Measurements from ENCODE around the gene CLIC5.

CLIC5 gene

GRCh38 chr6:45902984-45903383 lies 112.7 kb downstream of the CLIC5 start:
- H3K27ac ChIP-seq = no peak overlapping the region
- no peak for TF ChIP-seq ZFX (IDR thresholded peaks at IDR 0.05)
- TF ChIP-seq, protein P1, sequence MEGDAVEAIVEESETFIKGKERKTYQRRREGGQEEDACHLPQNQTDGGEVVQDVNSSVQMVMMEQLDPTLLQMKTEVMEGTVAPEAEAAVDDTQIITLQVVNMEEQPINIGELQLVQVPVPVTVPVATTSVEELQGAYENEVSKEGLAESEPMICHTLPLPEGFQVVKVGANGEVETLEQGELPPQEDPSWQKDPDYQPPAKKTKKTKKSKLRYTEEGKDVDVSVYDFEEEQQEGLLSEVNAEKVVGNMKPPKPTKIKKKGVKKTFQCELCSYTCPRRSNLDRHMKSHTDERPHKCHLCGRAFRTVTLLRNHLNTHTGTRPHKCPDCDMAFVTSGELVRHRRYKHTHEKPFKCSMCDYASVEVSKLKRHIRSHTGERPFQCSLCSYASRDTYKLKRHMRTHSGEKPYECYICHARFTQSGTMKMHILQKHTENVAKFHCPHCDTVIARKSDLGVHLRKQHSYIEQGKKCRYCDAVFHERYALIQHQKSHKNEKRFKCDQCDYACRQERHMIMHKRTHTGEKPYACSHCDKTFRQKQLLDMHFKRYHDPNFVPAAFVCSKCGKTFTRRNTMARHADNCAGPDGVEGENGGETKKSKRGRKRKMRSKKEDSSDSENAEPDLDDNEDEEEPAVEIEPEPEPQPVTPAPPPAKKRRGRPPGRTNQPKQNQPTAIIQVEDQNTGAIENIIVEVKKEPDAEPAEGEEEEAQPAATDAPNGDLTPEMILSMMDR (conservative IDR thresholded peaks at IDR 0.05) = no peak

- H3K27ac ChIP-seq = no peak overlapping the region
These were observed 113.7 kb downstream of the CLIC5 start for GRCh38 chr6:45901767-45902650.

DNA sequence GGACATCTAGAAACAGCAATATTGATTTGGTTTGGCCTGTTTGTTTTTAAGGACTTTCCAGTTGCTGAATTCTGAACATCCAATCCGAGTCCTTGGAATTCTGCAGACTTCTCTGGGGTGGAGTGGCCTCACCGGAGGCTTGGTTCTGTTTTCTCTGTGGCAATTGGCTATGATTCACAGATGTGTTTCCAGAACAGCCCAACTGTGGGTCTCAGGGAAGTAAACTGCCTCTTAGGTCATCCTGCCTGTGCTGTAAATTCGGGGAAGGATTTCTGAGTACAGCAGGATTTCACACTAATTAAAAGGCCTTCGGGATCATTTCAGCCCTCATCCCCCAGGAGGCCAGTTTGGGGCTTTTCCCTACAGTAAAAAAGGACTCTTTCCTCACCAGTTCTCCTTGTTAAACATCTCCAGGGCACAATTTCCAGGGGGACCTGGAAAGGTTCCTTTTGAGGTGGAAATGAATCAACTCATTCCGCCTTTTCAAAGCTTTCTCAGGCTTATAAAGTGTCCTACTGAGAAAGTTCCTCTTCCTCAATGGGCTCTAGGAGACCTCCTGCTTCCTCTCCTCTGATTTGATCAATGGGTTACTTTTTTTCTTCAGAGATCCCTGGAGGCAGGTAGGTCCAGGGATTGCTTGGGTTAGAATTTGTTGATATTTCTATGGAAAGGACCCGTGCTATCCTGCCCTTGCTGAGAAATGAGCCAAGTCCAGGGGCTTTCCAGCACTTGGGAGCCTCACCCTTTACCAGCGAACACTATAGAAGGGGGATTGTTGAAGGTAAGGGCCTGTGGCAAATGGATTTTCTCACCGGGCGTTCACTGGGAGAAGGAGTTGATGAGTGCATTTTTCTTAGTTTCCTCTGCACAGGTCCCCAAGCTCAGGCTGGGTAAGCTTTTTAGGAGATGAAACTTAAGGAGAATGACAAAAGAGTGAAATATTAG lies 114.6 kb downstream of the CLIC5 start:
- no peak overlapping the region for H3K27ac ChIP-seq
- no peak for TF ChIP-seq ZFX (IDR thresholded peaks at IDR 0.05)
- TF ChIP-seq, protein P1 (conservative IDR thresholded peaks at IDR 0.05) = no peak

More at GRCh38 chr6:45901767-45902650, 113.7 kb downstream of the CLIC5 start:
- TF ChIP-seq ZFX (IDR thresholded peaks at IDR 0.05) = no peak
- TF ChIP-seq, protein P1 (conservative IDR thresholded peaks at IDR 0.05) = no peak

GRCh38 chr6:45899683-45899946 lies 116.0 kb downstream of the CLIC5 start:
- no peak overlapping the region for H3K27ac ChIP-seq
- TF ChIP-seq ZFX (IDR thresholded peaks at IDR 0.05) = no peak
- TF ChIP-seq, protein P1 (conservative IDR thresholded peaks at IDR 0.05) = no peak

GRCh38 chr6:45898941-45899682 lies 116.5 kb downstream of the CLIC5 start:
- H3K27ac ChIP-seq = no peak overlapping the region
- no peak for TF ChIP-seq ZFX (IDR thresholded peaks at IDR 0.05)
- TF ChIP-seq, protein P1 (conservative IDR thresholded peaks at IDR 0.05) = no peak

DNA sequence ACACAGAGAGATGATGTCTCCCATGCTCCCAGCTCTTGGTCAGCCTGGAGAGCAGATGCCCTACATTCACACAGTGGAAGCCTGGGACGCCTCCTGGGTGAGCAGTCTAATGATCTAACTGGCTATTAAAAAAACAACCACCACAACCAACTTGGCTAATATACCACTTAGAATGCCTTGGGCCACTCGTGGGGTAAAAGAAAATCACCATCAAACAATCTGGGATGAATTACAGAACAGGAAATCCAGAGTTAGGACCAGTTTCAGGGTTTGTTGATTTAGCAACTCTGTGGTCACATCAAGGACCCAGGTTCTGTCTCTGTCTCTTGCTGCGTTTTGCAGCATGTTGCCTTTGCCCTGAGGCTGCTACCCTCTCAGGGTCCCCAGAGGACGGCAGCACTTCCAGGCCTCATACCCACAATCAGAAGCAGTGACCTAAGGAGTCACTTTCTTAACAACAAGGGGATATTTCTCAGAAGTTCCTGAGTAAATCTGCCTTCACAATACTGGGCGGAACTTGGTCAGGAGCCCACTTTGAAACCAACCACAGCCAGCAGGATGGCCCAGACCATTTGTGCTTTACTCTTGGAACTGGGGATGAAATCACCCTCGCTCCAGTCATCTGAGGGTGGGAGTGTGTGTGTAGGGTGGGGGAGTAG lies 118.7 kb downstream of the CLIC5 start:
- H3K27ac ChIP-seq = no peak overlapping the region
- TF ChIP-seq, protein P1 (conservative IDR thresholded peaks at IDR 0.05) = no peak
- TF ChIP-seq ZFX (IDR thresholded peaks at IDR 0.05) = no peak
